Activated effector memory CD4-positive, alpha-beta T cell treated with Interleukin-2 at 50 U/mL for 16 hours (primary cell): Measurements from ENCODE around the gene PRPF38A.
"Not testable (repeated sequence)": the region's sequence is repeated elsewhere in the genome, so short reads cannot be mapped to it uniquely, and the experiment has no call there.

ENCODE experiments used
- DNase-seq: peaks from one replicate; pipeline ENCODE4 v3.0.0-alpha.2; 2020

PRPF38A gene

GRCh38 chr1:52404116-52404974, at the start of gene PRPF38A, which contains the start of gene ORC1:
Gene PRPF38A, plus strand, starts transcription at chr1:52404602. Its CDS starts 148 bp downstream, at chr1:52404750.
Gene ORC1, minus strand, starts transcription at chr1:52404423. Its CDS starts 2,200 bp downstream, at chr1:52402223.
- peak; percentile 94 for DNase-seq

GRCh38 chr1:52355436-52355835, 49.0 kb upstream of the PRPF38A start:
- DNase-seq = no peak

GRCh38 chr1:52355847-52356505, 48.4 kb upstream of the PRPF38A start:
- DNase-seq = no peak

- no peak for DNase-seq
These were observed 47.5 kb upstream of the PRPF38A start for GRCh38 chr1:52356818-52357355.

- DNase-seq = no peak
These were observed 47.0 kb upstream of the PRPF38A start for GRCh38 chr1:52357397-52357796.

- DNase-seq = no peak
These were observed 45.4 kb upstream of the PRPF38A start for GRCh38 chr1:52358851-52359497.

DNA sequence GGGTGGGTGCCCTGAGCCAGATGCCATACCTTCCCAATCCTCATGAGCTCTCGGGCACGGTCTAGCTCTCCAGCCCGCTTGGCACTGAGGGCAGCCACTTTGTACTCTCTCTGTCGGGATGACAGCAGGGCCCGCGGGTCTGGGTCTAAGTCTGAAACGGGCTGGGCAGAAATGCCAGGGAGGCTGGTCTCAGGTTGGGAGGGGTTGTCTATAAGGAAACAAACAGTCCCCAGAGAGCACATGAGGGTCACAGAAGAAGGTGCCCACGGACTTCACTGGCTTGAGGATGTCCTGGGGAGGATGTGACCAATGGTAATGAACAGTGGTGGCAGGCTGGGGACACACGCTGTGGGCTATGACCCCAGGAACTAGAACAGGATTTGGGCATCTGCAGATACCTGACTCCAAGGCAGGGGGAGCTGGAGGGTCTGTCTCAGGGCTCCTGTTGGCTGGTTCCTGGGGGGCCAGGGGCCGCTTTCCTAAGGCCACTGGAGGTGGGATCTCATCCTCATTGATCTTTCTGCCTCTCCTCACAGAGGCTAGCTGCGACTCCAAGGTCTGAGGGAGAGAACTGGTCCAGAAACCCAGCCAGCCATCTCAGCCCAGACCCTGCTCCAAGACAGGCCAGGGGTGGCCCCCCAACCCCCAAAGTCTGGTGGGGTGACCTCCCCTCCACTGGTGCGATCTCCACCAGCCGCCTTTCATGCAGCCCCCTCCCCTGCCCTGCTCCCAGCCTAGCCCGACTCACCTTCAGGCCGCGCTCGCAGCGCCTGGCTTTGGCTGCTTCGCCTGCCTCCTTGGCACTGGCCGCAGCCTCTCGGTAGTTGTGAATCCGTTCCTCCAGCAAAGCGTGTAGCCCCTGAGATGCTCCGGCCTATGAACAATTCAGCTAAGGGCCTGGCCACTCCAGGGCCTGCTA, 44.5 kb upstream of the PRPF38A start:
- DNase-seq = no peak

DNA sequence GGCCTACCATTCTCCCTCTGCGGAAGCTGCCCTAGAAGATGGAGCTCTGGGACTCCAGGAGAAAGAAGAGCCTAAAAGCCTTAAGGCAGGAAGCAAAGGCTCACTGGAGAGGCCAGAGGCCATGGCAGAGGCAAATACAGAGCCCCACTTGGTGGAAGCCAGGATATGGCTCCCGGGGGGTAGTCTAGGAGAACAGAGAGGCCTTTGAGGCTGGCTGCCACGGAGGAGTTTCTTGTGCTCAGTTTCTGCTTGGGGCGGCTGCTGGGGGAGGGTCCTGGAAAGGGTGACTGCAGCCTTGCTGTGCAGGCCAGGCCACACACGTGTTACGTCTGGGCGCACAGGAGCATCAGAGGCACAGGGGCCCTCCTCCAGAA, 43.8 kb upstream of the PRPF38A start:
- no peak for DNase-seq

DNA sequence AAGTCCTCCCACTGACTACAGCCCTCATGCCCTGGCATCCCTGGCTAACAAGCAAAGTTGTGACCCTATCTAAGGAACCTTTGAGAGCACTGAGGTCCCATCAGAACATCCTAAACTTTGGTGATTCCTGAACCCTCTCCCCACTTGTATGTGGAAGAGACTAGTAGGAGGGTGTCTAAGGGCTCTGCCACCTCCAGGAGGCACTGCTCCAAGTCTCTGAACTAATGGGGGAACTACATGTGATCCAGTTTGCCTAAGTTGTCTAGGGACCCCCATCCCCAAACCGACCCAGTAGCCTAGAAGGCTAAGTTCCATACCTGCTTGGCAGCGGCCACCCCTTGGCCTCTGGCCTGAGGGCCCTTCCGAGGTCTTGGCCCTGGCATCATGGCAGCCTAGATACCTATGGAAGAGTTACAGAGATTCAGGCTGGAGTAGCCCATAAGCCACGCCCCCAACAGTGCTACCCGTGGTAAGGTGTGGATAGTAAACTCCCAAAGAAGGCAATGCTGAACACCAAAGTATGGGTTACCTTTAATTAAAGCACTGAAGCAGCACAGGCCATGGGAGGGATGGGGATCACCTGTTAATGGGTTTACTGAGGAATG, 40.1 kb upstream of the PRPF38A start:
- no peak for DNase-seq

DNA sequence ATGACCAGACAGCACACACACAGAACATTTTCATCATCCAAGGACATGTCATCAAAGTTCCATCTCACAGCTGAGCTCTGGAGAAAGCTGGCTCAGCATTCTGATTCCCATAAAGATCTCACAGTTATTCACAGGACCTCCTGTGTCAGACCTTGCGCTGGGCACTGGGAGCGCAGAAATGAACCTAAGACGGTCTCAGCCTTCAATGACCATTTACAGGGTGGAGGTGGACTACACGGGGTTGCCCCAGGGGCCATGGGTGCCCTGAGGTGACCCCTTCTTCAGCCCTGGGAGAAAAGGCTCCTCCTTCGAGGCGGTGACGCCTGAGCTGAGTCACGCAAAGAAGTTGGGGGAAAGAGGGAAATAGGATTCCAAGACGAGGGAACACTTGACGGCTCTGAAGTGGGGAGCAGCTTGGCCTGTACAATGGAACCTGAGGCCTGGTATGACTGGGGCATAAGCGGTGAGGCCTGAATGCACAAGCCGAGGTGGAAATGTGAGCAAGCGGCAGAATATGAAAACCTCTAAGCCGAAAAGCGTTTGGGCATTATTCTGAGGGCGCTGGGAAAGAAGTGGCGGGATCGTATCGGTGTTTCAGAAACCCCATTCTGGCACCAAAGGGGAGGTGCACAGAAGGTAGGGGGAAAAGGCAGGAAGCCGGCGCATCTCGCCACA, 39.2 kb upstream of the PRPF38A start:
- no peak for DNase-seq

DNA sequence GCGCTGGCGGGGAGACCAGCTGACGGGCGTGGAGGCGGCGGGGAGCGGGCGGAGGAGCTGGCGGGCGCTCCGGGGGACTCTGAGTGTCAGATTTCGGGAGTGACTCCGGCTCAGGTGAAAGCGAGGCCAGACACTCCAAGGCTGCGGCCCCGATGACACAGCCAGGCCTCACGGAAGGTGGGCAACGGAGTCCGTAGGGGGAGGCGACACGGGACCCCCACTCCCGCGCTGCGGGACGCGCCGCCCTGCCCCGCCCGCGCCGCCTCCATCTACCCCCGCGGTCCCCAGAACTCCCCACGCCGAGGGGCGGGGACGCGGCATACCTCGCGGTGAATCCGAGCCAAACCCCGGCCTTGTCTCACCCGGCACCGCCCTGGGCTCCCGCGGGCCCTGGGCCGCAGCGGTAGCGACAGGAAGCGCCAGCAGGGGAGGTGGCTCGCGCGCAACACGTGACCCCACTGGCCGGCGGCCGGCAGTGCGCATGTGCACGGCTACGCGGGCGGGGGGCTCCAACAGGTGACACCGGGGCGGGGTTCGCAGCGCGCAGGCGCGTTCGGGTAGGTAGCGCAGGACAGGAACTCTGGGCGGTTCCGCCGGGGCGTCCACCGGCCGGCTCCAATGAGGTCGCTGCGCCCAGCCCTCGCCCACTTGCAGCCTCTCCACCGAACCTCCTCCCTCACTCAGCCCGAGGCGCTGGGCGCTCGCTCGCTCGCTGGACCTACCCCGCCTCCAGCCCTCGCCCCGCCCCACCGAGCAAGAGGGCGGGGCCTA, 38.5 kb upstream of the PRPF38A start, which contains the start of gene CC2D1B:
CC2D1B (minus strand) TSS at position 460 of the 771 bp plus-strand sequence. CDS start 1,585 bp downstream, outside the sequence.
- peak; percentile 100 for DNase-seq

DNA sequence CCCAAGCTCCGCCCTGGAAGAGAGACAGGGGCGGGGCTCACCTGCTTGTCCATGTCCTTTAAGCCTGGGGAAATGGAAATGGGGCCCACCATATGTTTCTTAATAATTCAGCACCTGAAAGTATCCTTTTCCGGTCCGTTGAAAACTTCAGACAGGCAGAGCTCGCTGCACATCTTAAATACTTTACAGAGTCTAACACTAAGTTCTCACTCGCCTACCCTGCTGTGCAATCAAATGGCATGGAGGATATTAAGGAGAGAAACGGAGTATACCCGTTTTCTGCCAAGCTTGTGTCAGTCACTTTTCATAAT, 37.9 kb upstream of the PRPF38A start:
- no peak for DNase-seq

- no peak for DNase-seq
These were observed 37.1 kb upstream of the PRPF38A start for GRCh38 chr1:52367272-52367671.

GRCh38 chr1:52368383-52369172, 35.8 kb upstream of the PRPF38A start:
- peak; percentile 53 for DNase-seq

- DNase-seq = not testable (repeated sequence)
These were observed 34.6 kb upstream of the PRPF38A start for GRCh38 chr1:52369851-52370250.

- no peak for DNase-seq
These were observed 19.0 kb upstream of the PRPF38A start for GRCh38 chr1:52385376-52385775.

- DNase-seq = no peak
These were observed 17.9 kb upstream of the PRPF38A start for GRCh38 chr1:52386458-52386857.

DNA sequence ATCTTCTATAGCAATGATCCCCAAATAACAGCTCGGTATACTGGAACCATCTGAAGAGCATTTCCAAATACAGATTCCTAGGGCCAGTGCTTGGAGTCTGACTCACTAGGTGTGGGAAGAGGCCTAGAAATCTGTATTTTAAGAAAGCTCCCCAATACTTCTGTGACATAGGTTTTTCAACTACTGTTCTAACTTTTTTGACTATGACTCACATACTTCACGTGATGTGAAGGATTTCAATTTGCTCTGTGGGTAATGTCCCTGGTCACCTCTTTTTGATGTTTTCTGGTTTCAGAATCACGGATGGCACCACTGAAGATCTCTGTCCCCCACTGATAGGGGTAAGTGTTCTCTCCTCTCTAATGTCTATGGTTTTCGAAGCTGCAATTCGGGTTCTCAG, 11.2 kb upstream of the PRPF38A start:
- DNase-seq = no peak

DNA sequence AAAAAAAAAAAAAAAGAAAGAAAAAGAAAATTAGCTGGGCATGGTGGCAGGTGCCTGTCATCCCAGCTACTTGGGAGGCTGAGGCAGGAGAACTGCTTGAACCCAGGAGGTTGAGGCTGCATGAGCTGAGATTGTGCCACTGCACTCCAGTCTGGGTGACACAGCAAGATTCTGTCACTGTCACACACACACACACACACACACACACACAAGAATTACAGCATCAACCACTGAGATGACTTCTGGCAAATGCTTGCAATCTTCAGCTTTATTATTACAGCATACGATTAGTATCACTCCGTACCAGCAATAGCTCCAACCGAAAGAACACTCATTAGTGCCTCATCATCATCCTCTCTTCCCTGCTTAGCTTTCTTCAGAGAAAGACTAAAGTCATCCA, 4.8 kb upstream of the PRPF38A start:
- DNase-seq = no peak

- no peak for DNase-seq
These were observed 4.3 kb upstream of the PRPF38A start for GRCh38 chr1:52400131-52400530.
